Trophoblast cell (in vitro differentiated cells and primary cell): Measurements from ENCODE around the gene OR1E1.
"Not testable (repeated sequence)": the region's sequence is repeated elsewhere in the genome, so short reads cannot be mapped to it uniquely, and the experiment has no call there.

Experiments used
- DNase-seq, 2 donors: peaks; one replicate each; pipeline ENCODE4 v3.0.0-alpha.2; 2016
- H2AFZ ChIP-seq: 2 replicates; pipeline ENCODE4 v1.6.1; 2013; ENCODE audit warnings: low read length, moderate library complexity, mild to moderate bottlenecking; ENCODE audit not compliant: insufficient read depth, poor library complexity
- H2AK5ac ChIP-seq: 2 replicates; pipeline ENCODE4 v1.6.1; 2013; ENCODE audit warnings: mild to moderate bottlenecking, low read length
- H2BK120ac ChIP-seq: 2 replicates; pipeline ENCODE4 v1.6.1; 2013; ENCODE audit warnings: low read length, mild to moderate bottlenecking, moderate library complexity; ENCODE audit not compliant: insufficient read depth, poor library complexity
- H2BK12ac ChIP-seq: 2 replicates; pipeline ENCODE4 v1.6.1; 2013; ENCODE audit warnings: mild to moderate bottlenecking, low read length, moderate library complexity
- H2BK5ac ChIP-seq: 2 replicates; pipeline ENCODE4 v1.6.1; 2013; ENCODE audit warnings: low read length, low read depth, moderate library complexity, mild to moderate bottlenecking; ENCODE audit not compliant: poor library complexity
- H3K14ac ChIP-seq: 2 replicates; pipeline ENCODE4 v1.6.1; 2013; ENCODE audit warnings: mild to moderate bottlenecking, low read length
- H3K18ac ChIP-seq: 2 replicates; pipeline ENCODE4 v1.6.1; 2013; ENCODE audit warnings: mild to moderate bottlenecking, low read length
- H3K23ac ChIP-seq: 2 replicates; pipeline ENCODE4 v1.6.1; 2013; ENCODE audit warnings: low read length
- H3K27ac ChIP-seq: 2 replicates; pipeline ENCODE4 v1.5.1; 2013; ENCODE audit warnings: low read depth, mild to moderate bottlenecking, inconsistent platforms, low read length, moderate library complexity
- H3K27me3 ChIP-seq: 2 replicates; pipeline ENCODE4 v1.6.1; 2013; ENCODE audit warnings: inconsistent platforms, mild to moderate bottlenecking, low read length, moderate library complexity; ENCODE audit not compliant: insufficient read depth
- H3K36me3 ChIP-seq, 2 experiments: 1 replicate in 1 of 2; 2 replicates in 1 of 2; pipeline ENCODE4 v1.6.1; 2013; ENCODE audit warnings: low read length in 2 of 2, mild to moderate bottlenecking in 2 of 2, moderate library complexity in 1 of 2; ENCODE audit not compliant: insufficient read depth in 2 of 2, control insufficient read depth in 1 of 2
- H3K4ac ChIP-seq: 2 replicates; pipeline ENCODE4 v1.6.1; 2013; ENCODE audit warnings: low read depth, mild to moderate bottlenecking, low read length, moderate library complexity
- H3K4me1 ChIP-seq, 2 experiments: 1 replicate in 1 of 2; 2 replicates in 1 of 2; pipeline ENCODE4 v1.6.1; 2013; ENCODE audit warnings: low read length in 2 of 2, mild to moderate bottlenecking in 2 of 2, moderate library complexity in 1 of 2; ENCODE audit not compliant: insufficient read depth in 2 of 2, control insufficient read depth in 1 of 2
- H3K4me2 ChIP-seq: 2 replicates; pipeline ENCODE4 v1.6.1; 2013; ENCODE audit warnings: inconsistent platforms, mild to moderate bottlenecking, low read length, moderate library complexity
- H3K4me3 ChIP-seq: 2 replicates; pipeline ENCODE4 v1.5.1; 2013; ENCODE audit warnings: mild to moderate bottlenecking, low read depth, low read length, inconsistent platforms
- H3K79me1 ChIP-seq: one replicate; pipeline ENCODE4 v1.6.1; 2013; ENCODE audit warnings: low read length
- H3K79me2 ChIP-seq: 2 replicates; pipeline ENCODE4 v1.6.1; 2013; ENCODE audit warnings: low read length, mild to moderate bottlenecking; ENCODE audit not compliant: control insufficient read depth, insufficient read depth, poor library complexity
- H3K9ac ChIP-seq: 2 replicates; pipeline ENCODE4 v1.6.1; 2013; ENCODE audit warnings: mild to moderate bottlenecking, low read length
- H3K9me3 ChIP-seq: 2 replicates; pipeline ENCODE4 v1.6.1; 2013; ENCODE audit warnings: low read depth, mild to moderate bottlenecking, control low read depth, inconsistent platforms, low read length; ENCODE audit not compliant: insufficient read depth
- H4K12ac ChIP-seq: 2 replicates; pipeline ENCODE4 v1.6.1; 2013; ENCODE audit warnings: low read depth, mild to moderate bottlenecking, low read length, moderate library complexity
- H4K8ac ChIP-seq: 2 replicates; pipeline ENCODE4 v1.6.1; 2013; ENCODE audit warnings: low read depth, mild to moderate bottlenecking, low read length, moderate library complexity
- H4K91ac ChIP-seq: one replicate; pipeline ENCODE4 v1.6.1; 2013; ENCODE audit warnings: low read depth, mild to moderate bottlenecking, low read length, moderate library complexity
- WGBS: extraction: QIAGEN DNeasy Blood & Tissue Kit; methylation state at CpG from one replicate; pipeline ENCODE4 v1.1.7; 2013; ENCODE audit warnings: missing lambda C conversion rate; ENCODE audit not compliant: insufficient read length, insufficient coverage; ENCODE audit errors: extremely low coverage; 5-methylcytosine and 5-hydroxymethylcytosine counted together

The OR1E1 gene

DNA sequence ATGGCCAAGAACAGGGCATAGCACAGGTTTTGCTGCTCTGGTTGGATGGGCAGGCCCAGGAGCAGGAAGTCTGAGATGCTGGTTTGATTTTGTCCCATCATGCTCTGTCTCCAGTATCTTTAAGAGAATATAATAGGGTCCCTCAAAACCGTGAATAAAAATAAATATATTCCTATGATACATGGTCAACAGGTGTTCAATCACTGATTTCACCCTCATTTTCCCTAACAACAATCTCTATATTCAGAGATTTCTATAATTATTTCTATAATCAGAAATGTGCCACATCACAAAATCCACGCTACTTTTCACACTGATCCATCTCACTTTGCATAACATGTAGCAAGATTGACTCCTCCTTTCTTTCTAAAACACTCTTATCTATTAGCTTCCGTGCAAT, 35.5 kb upstream of the OR1E1 start, which contains the start of gene OR1E2:
TSS of gene OR1E2 (minus strand) at position 101 of the 400 bp plus-strand sequence. CDS start at position 101, 0 bp downstream.
- H3K23ac ChIP-seq, result no peak within 1 kb of the TSS
- H3K18ac ChIP-seq, result no peak within 1 kb of the TSS
- H3K9me3 ChIP-seq, result no peaks in the 10 kb centered on the region
- H3K27me3 ChIP-seq, result no peaks in the 10 kb centered on the region
- no peak within 1 kb of the TSS for H3K4me2 ChIP-seq
- no peak for DNase-seq
- no peaks in the 10 kb centered on the region for H3K79me1 ChIP-seq
- H3K4me1 ChIP-seq, result no peaks in the 10 kb centered on the region
- no peak within 1 kb of the TSS for H3K27ac ChIP-seq
- no peak within 1 kb of the TSS for H2BK5ac ChIP-seq
- no peaks in the 10 kb centered on the region for H3K79me2 ChIP-seq
- H4K91ac ChIP-seq, result no peak within 1 kb of the TSS
- WGBS, result no CpG with 5 or more reads among the region's 3 CpGs
- H3K4ac ChIP-seq, result no peak within 1 kb of the TSS
- H3K4me3 ChIP-seq, result no peak within 1 kb of the TSS
- H2BK12ac ChIP-seq, result no peak within 1 kb of the TSS
- no peaks in the 10 kb centered on the region for H3K36me3 ChIP-seq
- no peak within 1 kb of the TSS for H3K14ac ChIP-seq
- H2BK120ac ChIP-seq, result no peak within 1 kb of the TSS
- H2AFZ ChIP-seq, result no peak within 1 kb of the TSS
- no peak within 1 kb of the TSS for H2AK5ac ChIP-seq
- H4K8ac ChIP-seq, result no peak within 1 kb of the TSS
- no peak within 1 kb of the TSS for H4K12ac ChIP-seq
- no peak within 1 kb of the TSS for H3K9ac ChIP-seq

DNA sequence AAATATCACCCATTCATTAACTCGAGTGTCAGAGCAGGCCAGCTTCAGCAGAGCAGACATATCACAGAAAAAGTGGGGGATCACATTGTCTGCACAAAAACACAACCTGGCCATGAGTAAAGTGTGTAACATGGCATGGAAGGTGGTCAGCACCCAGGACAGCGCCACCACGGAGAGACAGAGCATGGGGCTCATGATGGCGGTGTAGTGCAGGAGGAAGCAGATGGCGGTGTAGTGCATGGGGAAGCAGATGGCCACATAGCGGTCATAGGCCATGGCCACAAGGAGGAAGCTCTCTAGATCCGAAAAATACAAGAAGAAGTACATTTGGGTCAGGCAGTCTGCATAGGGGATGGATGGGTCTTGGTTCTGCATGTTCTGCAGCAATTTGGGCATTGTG, 35.0 kb upstream of the OR1E1 start:
- not testable (repeated sequence) for H4K12ac ChIP-seq, H3K27ac ChIP-seq, H4K91ac ChIP-seq, H2BK12ac ChIP-seq, H4K8ac ChIP-seq, H2BK120ac ChIP-seq, H2BK5ac ChIP-seq, H3K23ac ChIP-seq, H3K79me2 ChIP-seq, H3K4me1 ChIP-seq, H2AK5ac ChIP-seq, H3K36me3 ChIP-seq, H3K18ac ChIP-seq, H3K14ac ChIP-seq, H3K4me3 ChIP-seq, H3K9ac ChIP-seq, H3K79me1 ChIP-seq, H3K9me3 ChIP-seq, H3K4me2 ChIP-seq, H2AFZ ChIP-seq, H3K4ac ChIP-seq, H3K27me3 ChIP-seq
- WGBS, result no CpG with 5 or more reads among the region's 7 CpGs
- DNase-seq, result peak in 1 of 2 donors; percentile 15

DNA sequence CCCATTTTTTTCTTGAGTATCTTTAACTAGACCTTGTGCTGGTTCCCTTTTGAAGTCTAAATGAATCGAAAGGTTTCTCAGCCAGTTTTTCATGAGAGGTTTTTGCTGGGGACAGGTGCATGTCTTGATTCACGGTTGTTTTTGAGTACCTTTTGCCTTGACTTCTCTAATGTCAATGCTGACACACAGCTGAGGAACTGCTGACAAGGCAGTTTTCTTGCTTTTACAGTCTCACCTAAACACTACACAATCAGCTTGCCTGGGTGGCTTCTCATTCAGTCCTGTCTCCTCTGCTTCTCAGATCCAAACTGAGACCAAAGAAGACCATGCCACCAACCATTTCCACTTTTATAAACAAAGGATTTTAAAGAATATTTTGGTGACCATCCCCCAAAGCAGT, 20.0 kb upstream of the OR1E1 start:
- Histone ChIP-seq H3K18ac (no peak overlapping the region), H4K8ac (no peak overlapping the region), H3K23ac (no peak overlapping the region), H3K36me3 (no peaks in the 10 kb centered on the region), H2AK5ac (no peak overlapping the region), H4K91ac (no peak overlapping the region), H3K4me3 (no peak overlapping the region), H2BK5ac (no peak overlapping the region), H2AFZ (no peak overlapping the region), H3K79me2 (no peaks in the 10 kb centered on the region), H3K9me3 (peaks cover 9% of the 10 kb centered on the region), H3K4ac (no peak overlapping the region), H3K27ac (no peak overlapping the region), H4K12ac (no peak overlapping the region), H2BK120ac (no peak overlapping the region), H3K14ac (no peak overlapping the region), H3K79me1 (no peaks in the 10 kb centered on the region), H3K4me1 (no peaks in the 10 kb centered on the region), H3K9ac (no peak overlapping the region), H3K4me2 (no peak overlapping the region), H2BK12ac (no peak overlapping the region), H3K27me3 (no peaks in the 10 kb centered on the region)
- no CpG with 5 or more reads among the region's 2 CpGs for WGBS
- no peak for DNase-seq

DNA sequence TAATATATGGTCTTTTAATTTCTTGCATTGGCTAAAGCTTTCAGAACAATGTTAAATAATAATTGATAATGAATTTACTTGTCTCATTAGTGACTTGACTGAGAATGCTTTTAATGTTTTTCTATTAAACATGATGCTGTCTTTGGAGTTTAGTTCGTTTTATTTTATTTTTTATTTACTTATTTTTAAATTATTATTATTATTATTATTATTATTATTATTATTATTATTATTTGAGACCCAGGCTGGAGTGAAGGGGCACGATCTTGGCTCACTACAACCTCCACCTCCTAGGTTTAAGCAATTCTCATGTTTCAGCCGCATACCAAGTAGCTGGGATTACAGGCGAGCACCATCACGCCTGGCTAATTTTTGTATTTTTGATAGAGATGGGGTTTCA, 17.4 kb upstream of the OR1E1 start:
- Histone ChIP-seq H3K36me3 (no peaks in the 10 kb centered on the region), H4K12ac (no peak overlapping the region), H3K4me3 (no peak overlapping the region), H2AK5ac (no peak overlapping the region), H2BK120ac (no peak overlapping the region), H3K79me1 (no peaks in the 10 kb centered on the region), H4K91ac (no peak overlapping the region), H3K27me3 (no peaks in the 10 kb centered on the region), H3K18ac (no peak overlapping the region), H3K14ac (no peak overlapping the region), H4K8ac (no peak overlapping the region), H3K4me1 (no peaks in the 10 kb centered on the region), H3K79me2 (no peaks in the 10 kb centered on the region), H3K27ac (no peak overlapping the region), H3K4me2 (no peak overlapping the region), H2BK5ac (no peak overlapping the region), H2BK12ac (no peak overlapping the region), H3K4ac (no peak overlapping the region), H3K9ac (no peak overlapping the region), H2AFZ (no peak overlapping the region), H3K23ac (no peak overlapping the region), H3K9me3 (no peaks in the 10 kb centered on the region)
- no CpG with 5 or more reads among the region's 5 CpGs for WGBS
- DNase-seq, result no peak
